Gastrocnemius medialis (tissue), 4 donors: ENCODE results near the gene MXRA8.

Source experiments
- CTCF ChIP-seq, 5 experiments: fragments of 450-650 bp in 3 of 5; fragments of 200-600 bp in 2 of 5; sonication (generic) in 2 of 5; IDR thresholded peaks in 4 of 5; conservative IDR thresholded peaks in 1 of 5; 1 replicate in 4 of 5; 2 replicates in 1 of 5; pipeline ENCODE4 v1.5.1; 2016 to 2019; ENCODE audit warnings: antibody characterized with exemption in 5 of 5, mild to moderate bottlenecking in 3 of 5, moderate library complexity in 3 of 5
- POLR2A ChIP-seq, 2 donors: fragments of 450-650 bp; IDR thresholded peaks; one replicate each; pipeline ENCODE4 v1.6.1; 2017; ENCODE audit warnings: antibody characterized with exemption in 2 of 2, mild to moderate bottlenecking in 2 of 2, moderate library complexity in 2 of 2

- TF ChIP-seq CTCF (IDR thresholded peaks at IDR 0.05 in 4 of 5, conservative IDR thresholded peaks at IDR 0.05 in 1 of 5): no peak
- TF ChIP-seq POLR2A (IDR thresholded peaks at IDR 0.05): peak in 1 of 2 donors; percentile 47
These were observed 39.6 kb upstream of the MXRA8 start for GRCh38 chr1:1397839-1398523.
